ENCODE data around the gene GRIK3.

GRIK3 gene

GRCh38 chr1:36881541-36881940 lies 152.8 kb downstream of the GRIK3 start:
- no peak overlapping the region for H3K4me3 ChIP-seq (ENCODE audit: low read depth, low read length)
- no peak for DNase-seq (ENCODE audit: low read depth)
- TF ChIP-seq CTCF (IDR thresholded peaks at IDR 0.05; ENCODE audit: insufficient read depth, low read depth, low read length, missing control alignments), result no peak

GRCh38 chr1:36881068-36881405 lies 153.3 kb downstream of the GRIK3 start:
- TF ChIP-seq CTCF (IDR thresholded peaks at IDR 0.05; ENCODE audit: insufficient read depth, low read depth, low read length, missing control alignments), result no peak

GRCh38 chr1:36880155-36881067 lies 153.9 kb downstream of the GRIK3 start:
- DNase-seq (ENCODE audit: low read depth), result no peak
- no peak overlapping the region for H3K4me3 ChIP-seq (ENCODE audit: low read depth, low read length)
- TF ChIP-seq CTCF (IDR thresholded peaks at IDR 0.05; ENCODE audit: insufficient read depth, low read depth, low read length, missing control alignments), result no peak

More at GRCh38 chr1:36881068-36881405, 153.3 kb downstream of the GRIK3 start:
- no peak for DNase-seq (ENCODE audit: low read depth)
- H3K4me3 ChIP-seq (ENCODE audit: low read depth, low read length), result no peak overlapping the region

- no peak overlapping the region for H3K4me3 ChIP-seq (ENCODE audit: low read depth, low read length)
- TF ChIP-seq CTCF (IDR thresholded peaks at IDR 0.05; ENCODE audit: insufficient read depth, low read depth, low read length, missing control alignments), result no peak
- DNase-seq (ENCODE audit: low read depth), result no peak
These were observed 154.7 kb downstream of the GRIK3 start for GRCh38 chr1:36879613-36880012.

- H3K4me3 ChIP-seq (ENCODE audit: low read depth, low read length), result no peak overlapping the region
- TF ChIP-seq CTCF (IDR thresholded peaks at IDR 0.05; ENCODE audit: insufficient read depth, low read depth, low read length, missing control alignments), result no peak
- no peak for DNase-seq (ENCODE audit: low read depth)
These were observed 157.3 kb downstream of the GRIK3 start for GRCh38 chr1:36876990-36877389.

GRCh38 chr1:36874271-36875060 lies 159.8 kb downstream of the GRIK3 start:
- H3K4me3 ChIP-seq (ENCODE audit: low read depth, low read length), result no peak overlapping the region
- DNase-seq (ENCODE audit: low read depth), result no peak
- no peak for TF ChIP-seq CTCF (IDR thresholded peaks at IDR 0.05; ENCODE audit: insufficient read depth, low read depth, low read length, missing control alignments)
